Superior temporal gyrus (tissue), 1 donor: ENCODE measurements around the gene ASPN.

Experiments
- DNase-seq: peaks from one replicate; pipeline ENCODE4 v3.0.0-alpha.2; 2016; ENCODE audit errors: extremely low spot score

The ASPN gene

GRCh38 chr9:92476962-92477361 is 5.3 kb downstream of the ASPN start:
- DNase-seq, result no peak

GRCh38 chr9:92474587-92474986 is 7.7 kb downstream of the ASPN start:
- no peak for DNase-seq

- peak; percentile 49 for DNase-seq
Measured at GRCh38 chr9:92468206-92468605, 14.1 kb downstream of the ASPN start.

GRCh38 chr9:92467511-92467910 is 14.8 kb downstream of the ASPN start:
- DNase-seq, result no peak

- no peak for DNase-seq
Measured at GRCh38 chr9:92467041-92467440, 15.3 kb downstream of the ASPN start.

- DNase-seq, result no peak
Measured at GRCh38 chr9:92463984-92464383, 18.3 kb downstream of the ASPN start.

GRCh38 chr9:92463387-92463786 is 18.9 kb downstream of the ASPN start:
- no peak for DNase-seq

GRCh38 chr9:92457576-92457975 is 24.7 kb downstream of the ASPN start:
- no peak for DNase-seq

GRCh38 chr9:92455217-92455616 is 27.1 kb downstream of the ASPN start:
- DNase-seq, result no peak

- DNase-seq, result no peak
Measured at GRCh38 chr9:92446536-92446935, 35.8 kb downstream of the ASPN start.

GRCh38 chr9:92444841-92445240 is 37.5 kb downstream of the ASPN start:
- DNase-seq, result no peak

GRCh38 chr9:92440751-92441046 is 41.6 kb downstream of the ASPN start:
- no peak for DNase-seq

- DNase-seq, result no peak
Measured at GRCh38 chr9:92439921-92440750, 42.2 kb downstream of the ASPN start.

GRCh38 chr9:92438900-92439526 is 43.3 kb downstream of the ASPN start:
- no peak for DNase-seq

- no peak for DNase-seq
Measured at GRCh38 chr9:92435263-92435662, 47.0 kb downstream of the ASPN start.

- no peak for DNase-seq
Measured at GRCh38 chr9:92432972-92433548, 49.2 kb downstream of the ASPN start.

- peak; percentile 62 for DNase-seq
Measured at GRCh38 chr9:92432350-92432749, 50.0 kb downstream of the ASPN start.

GRCh38 chr9:92429836-92430235 is 52.5 kb downstream of the ASPN start:
- DNase-seq, result no peak

- DNase-seq, result no peak
Measured at GRCh38 chr9:92426501-92427145, 55.7 kb downstream of the ASPN start.

GRCh38 chr9:92425474-92425873 is 56.8 kb downstream of the ASPN start:
- DNase-seq, result no peak

GRCh38 chr9:92424340-92424739 is 58.0 kb downstream of the ASPN start, which contains the start of gene OMD:
Gene OMD (minus strand): TSS chr9:92424471. CDS start chr9:92417558, 6,913 bp downstream.
- DNase-seq, result no peak

GRCh38 chr9:92423612-92424011 is 58.7 kb downstream of the ASPN start:
- no peak for DNase-seq
